Ishikawa (cell line): ENCODE data around the gene GRAMD1B.
A peak's percentile ranks its signal among the peaks of the same experiment; 100 is the strongest.

Experiments used
- CEBPB ChIP-seq: IDR thresholded peaks from 2 replicates; pipeline ENCODE4 v1.6.1; 2012
- CREB1 ChIP-seq: IDR thresholded peaks from 2 replicates; pipeline ENCODE4 v1.6.1; 2012; ENCODE audit warnings: low read depth
- EGR1 ChIP-seq: IDR thresholded peaks from 2 replicates; pipeline ENCODE4 v1.6.1; 2012
- EP300 ChIP-seq: IDR thresholded peaks from 2 replicates; pipeline ENCODE4 v1.6.1; 2012; ENCODE audit warnings: borderline replicate concordance
- FOXM1 ChIP-seq: IDR thresholded peaks from 2 replicates; pipeline ENCODE4 v1.6.1; 2012; ENCODE audit warnings: low read depth, borderline replicate concordance
- NFIC ChIP-seq: IDR thresholded peaks from 2 replicates; pipeline ENCODE4 v1.6.1; 2012
- RAD21 ChIP-seq: IDR thresholded peaks from 2 replicates; pipeline ENCODE4 v1.6.1; 2012; ENCODE audit warnings: low read depth
- REST ChIP-seq: IDR thresholded peaks from 2 replicates; pipeline ENCODE4 v1.6.1; 2012; ENCODE audit warnings: low read depth, mild to moderate bottlenecking
- TAF1 ChIP-seq: IDR thresholded peaks from 2 replicates; pipeline ENCODE4 v1.6.1; 2012; ENCODE audit warnings: low read depth, mild to moderate bottlenecking
- TCF12 ChIP-seq: IDR thresholded peaks from 2 replicates; pipeline ENCODE4 v1.6.1; 2012; ENCODE audit warnings: low read depth
- TEAD4 ChIP-seq: IDR thresholded peaks from 2 replicates; pipeline ENCODE4 v1.6.1; 2012
- USF1 ChIP-seq: IDR thresholded peaks from 2 replicates; pipeline ENCODE4 v1.6.1; 2012
- YY1 ChIP-seq: IDR thresholded peaks from 2 replicates; pipeline ENCODE4 v1.6.1; 2012; ENCODE audit warnings: low read depth
- ZBTB7A ChIP-seq: IDR thresholded peaks from 2 replicates; pipeline ENCODE4 v1.6.1; 2012; ENCODE audit warnings: low read depth
- TF ChIP-seq, protein P1 (sequence below): IDR thresholded peaks from 2 replicates; pipeline ENCODE4 v1.6.1; 2012

Gene GRAMD1B

GRCh38 chr11:123406441-123407129, 23.5 kb upstream of the GRAMD1B start:
- TF ChIP-seq YY1 (no peak), USF1 (no peak), TAF1 (no peak), CEBPB (no peak), REST (no peak), NFIC (no peak), TEAD4 (no peak)
- TF ChIP-seq, protein P1, sequence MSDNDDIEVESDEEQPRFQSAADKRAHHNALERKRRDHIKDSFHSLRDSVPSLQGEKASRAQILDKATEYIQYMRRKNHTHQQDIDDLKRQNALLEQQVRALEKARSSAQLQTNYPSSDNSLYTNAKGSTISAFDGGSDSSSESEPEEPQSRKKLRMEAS: no peak

- TF ChIP-seq USF1 (no peak), YY1 (no peak), TEAD4 (no peak), TAF1 (no peak), TCF12 (no peak), ZBTB7A (no peak), RAD21 (peak; percentile 61)
Observed at GRCh38 chr11:123407130-123407995, 22.7 kb upstream of the GRAMD1B start.

GRCh38 chr11:123407996-123408597, 22.0 kb upstream of the GRAMD1B start:
- TF ChIP-seq RAD21: no peak

DNA sequence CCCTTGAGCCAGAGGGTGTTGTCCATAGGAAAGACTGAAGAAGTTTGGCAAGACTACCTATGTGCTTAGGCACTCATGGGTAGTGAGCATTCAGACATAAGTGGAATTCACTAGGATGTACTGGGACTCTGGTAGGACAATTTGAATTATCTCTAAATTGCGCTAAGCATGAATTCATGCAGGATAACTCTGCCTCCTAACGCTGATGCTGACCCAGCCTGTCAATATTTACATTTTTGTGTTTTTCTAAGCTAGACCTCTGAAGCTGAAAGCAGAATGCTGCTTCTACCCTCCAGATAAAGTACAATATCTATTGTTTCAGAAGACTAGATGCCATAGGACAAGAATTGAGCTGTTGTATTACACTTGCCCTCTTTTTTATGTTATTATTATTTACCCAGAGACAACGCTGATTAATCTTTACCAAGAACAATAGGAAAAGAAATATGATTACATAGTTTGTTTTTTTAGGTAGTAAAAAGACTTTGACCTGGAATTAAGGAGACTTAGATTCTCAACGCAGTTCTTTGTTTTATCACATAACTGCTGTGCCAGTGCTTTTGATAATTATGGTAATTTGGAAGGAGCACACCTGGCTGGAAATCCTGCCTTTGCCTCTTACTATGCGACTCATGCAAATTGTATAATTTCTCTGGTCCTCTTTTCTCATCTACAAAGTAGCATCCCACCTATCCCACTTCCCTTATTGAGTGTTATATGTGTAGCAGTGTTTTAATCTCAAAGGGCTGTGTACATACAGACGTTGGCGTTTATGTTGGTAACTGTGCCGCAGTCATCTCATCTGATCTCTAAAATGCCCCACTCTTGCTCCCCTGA, 21.2 kb upstream of the GRAMD1B start:
- TF ChIP-seq YY1 (no peak), EGR1 (no peak), USF1 (no peak), TAF1 (no peak), ZBTB7A (no peak), FOXM1 (no peak), NFIC (no peak), REST (no peak), TEAD4 (no peak), CEBPB (no peak), CREB1 (no peak), RAD21 (no peak), TCF12 (no peak), EP300 (no peak)
- TF ChIP-seq, protein P1: no peak
